Stimulated activated CD8-positive, alpha-beta memory T cell treated with anti-CD3 and anti-CD28 coated beads, Interleukin-7, amount 100 ng/mL, for 4 hours (primary cell): ENCODE results near the gene TMC4.
"Not testable (repeated sequence)": the region's sequence is repeated elsewhere in the genome, so short reads cannot be mapped to it uniquely, and the experiment has no call there.

Experiments
- DNase-seq, 2 donors: peaks; one replicate each; pipeline ENCODE4 v3.0.0-alpha.2; 2020; ENCODE audit warnings: low read depth in 2 of 2

Gene TMC4

DNA sequence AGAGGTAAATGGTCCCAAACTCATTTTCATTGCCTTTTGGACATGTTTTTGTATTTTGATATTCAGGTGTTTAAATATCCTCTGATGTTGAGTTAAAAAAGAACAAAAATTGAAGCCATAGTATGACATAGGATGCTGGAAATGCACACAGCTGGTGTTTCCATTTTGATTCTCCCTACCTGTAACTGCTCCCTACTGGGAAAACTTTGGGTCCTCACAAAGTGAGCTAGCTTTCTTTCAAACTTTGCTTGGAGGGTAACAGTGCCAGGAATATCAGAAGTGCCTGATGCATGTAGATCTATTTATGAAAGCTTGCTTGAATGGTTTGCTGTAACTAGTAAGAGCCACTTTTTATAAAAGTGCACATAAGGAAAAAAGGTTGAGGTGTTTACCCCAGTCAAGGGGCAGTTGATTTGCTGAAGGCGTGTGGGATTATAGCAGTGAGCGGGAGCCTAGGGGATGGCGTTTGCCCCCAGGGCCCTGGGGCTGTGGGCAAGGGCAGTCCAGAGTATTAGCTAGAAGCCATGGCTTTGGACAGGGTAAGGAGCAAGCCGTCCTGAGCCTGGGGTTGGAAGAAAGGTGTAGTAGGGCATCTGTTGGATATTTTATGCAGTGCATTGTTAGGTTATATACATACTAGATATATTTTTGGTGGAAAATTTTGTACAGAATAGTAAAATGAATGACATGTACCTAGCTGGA lies 32.0 kb upstream of the TMC4 start:
- no peak for DNase-seq

DNA sequence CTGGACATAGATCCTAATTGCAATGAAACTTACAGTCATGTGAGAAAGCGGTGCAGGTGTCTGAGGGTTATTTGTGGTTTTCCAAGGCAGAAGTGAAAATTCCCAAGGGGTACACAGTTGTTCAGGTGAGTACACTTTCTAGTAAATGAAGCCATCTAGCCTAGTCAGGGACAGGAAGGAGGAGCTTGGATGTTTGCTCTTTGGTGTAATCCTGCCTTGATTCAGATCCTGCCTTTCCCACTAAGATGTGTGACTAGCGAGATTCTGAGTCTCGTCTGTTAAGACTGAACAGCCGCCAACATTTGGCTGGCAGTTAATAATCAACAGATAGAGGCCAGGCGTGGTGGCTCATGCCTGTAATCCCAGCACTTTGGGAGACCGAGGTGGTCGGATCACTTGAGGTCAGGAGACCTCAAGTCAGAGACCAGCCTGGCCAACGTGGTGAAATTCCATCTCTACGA lies 30.2 kb upstream of the TMC4 start:
- no peak for DNase-seq

DNA sequence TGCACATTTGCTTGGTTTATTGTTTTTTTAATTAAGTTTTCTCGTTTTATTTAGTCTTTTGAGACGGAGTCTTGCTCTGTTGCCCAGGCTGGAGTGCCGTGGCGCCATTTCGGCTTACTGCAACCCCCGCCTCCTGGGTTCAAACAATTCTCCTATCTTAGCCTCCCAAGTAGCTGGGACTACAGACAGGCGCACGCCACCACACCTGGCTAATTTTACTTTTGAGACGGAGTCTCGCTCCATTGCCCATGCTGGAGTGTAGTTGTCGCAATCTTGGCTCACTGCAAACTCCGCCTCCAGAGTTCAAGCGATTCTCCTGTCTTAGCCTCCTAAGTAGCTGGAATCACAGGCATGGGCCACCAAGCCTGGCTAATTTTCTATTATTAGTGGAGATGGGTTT lies 29.0 kb upstream of the TMC4 start:
- DNase-seq: no peak

DNA sequence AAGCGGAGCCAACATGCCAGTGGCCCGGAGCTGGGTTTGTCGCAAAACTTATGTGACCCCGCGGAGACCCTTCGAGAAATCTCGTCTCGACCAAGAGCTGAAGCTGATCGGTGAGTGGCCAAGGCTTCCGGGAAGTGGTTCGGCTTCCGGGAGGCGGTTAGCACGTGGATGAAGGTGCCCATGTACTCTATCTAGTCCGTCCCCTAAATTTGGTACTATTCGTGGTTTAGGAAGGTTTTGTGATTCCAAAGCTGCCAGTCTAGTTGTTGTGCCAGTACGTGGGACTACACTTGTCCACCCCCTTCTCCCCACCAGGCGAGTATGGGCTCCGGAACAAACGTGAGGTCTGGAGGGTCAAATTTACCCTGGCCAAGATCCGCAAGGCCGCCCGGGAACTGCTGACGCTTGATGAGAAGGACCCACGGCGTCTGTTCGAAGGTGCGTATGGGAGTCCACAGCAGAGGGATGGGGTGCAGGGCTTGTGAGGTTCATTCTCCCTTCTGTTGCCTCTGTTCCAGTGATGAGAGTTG lies 28.3 kb upstream of the TMC4 start:
- DNase-seq: no peak

DNA sequence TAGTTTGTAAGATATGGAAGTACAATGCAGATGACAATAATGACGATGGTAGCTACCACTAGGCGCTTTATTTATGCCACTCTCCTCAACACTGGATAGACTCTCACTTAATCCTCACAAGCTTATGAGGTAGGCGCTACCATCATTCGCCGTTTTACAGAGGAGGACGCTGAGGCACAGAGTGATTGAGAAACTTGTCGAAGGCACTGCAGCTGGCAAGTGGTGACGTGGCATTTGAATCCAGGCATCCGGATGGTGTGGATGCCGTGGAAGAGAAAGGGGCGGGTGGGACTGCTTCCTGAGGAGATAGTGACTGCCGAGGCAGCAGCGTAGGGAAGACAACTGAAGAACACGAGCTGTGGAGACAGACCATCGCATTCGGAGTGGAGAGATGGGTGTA lies 26.4 kb upstream of the TMC4 start:
- DNase-seq: no peak

DNA sequence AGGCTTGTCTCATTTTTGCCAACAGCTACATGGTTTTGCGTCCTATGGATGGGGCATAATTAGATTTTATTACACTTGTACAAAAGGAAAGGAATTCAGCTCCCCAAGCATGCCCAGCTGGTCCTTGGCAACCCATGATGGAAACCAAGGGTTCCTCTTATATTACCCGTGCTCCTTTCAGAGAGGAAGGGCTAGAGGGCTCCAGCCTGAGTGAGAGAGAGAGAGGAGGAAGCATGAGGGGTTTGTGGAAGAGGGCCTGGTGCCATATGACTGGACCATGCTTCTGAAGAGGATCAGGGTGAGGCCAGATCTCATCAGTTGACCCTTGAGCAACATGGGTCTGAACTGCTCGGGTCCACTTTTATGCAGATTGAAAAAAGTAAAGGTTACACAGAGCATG lies 24.2 kb upstream of the TMC4 start:
- no peak for DNase-seq

DNA sequence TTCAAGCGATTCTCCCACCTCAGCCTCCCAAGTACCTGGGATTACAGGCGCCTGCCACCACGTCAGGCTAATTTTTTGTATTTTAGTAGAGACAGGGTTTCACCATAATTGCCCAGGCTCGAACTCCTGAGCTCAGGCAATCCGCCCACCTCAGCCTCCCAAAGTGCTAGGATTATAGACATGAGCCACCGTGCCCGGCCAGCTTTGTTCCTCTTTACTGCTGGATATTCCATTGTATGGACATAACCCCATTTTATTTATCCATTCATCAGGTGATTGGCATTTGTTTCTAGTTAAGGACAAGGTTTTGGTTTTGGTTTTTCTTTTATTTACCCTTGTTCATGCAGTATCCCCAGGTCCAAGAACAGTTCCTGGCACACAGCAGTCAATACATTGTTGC lies 23.6 kb upstream of the TMC4 start:
- DNase-seq: no peak

DNA sequence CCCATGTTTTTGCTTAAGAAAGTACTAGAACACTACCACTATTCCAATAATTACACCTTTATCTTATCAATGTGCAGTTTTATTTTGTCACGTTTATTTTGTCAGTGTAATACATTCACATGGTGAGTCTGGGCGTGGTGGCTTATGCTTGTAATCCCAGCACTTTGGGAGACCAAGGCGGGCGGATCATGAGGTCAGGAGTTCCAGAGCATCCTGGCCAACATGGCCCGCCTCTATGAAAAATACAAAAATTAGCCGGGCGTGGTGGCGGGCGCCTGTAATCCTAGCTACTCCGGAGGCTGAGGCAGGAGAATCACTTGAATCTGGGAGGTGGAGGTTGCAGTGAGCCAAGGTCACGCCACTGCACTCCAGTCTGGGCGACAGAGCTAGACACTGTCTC lies 21.5 kb upstream of the TMC4 start:
- not testable (repeated sequence) for DNase-seq

DNA sequence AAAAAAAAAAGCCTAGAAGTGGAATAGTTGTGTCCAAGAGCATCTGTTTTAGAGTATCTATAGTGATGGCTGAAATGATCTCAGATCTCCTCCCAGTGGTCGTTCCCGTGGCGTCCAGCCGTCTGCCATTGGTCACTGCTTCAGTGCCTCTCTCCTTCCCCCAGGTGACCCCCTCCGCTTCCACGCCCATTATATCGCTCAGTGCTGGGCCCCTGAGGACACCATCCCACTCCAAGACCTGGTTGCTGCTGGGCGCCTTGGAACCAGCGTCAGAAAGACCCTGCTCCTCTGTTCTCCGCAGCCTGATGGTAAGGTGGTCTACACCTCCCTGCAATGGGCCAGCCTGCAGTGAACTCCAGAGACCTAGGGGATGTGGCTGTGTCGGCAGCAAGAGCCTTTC lies 20.1 kb upstream of the TMC4 start:
- DNase-seq: no peak

DNA sequence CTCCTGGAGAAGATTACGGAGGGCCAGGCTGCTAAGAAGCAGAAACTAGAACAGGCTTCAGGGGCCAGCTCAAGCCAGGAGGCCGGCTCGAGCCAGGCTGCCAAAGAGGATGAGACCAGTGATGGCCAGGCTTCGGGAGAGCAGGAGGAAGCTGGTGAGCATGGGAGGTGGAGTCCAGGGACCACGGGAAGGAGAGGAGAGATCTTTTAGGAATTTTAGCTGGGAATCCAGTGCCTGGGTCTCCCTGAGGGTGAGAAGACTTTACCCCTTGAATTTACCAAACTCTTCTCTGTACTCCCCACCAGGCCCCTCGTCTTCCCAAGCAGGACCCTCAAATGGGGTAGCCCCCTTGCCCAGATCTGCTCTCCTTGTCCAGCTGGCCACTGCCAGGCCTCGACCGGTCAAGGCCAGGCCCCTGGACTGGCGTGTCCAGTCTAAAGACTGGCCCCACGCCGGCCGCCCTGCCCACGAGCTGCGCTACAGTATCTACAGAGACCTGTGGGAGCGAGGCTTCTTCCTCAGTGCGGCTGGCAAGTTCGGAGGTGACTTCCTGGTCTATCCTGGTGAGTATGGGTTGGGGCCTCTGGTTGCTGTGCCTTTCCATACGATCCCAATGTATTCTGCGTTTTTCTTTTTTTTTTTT lies 19.0 kb upstream of the TMC4 start:
- no peak for DNase-seq

DNA sequence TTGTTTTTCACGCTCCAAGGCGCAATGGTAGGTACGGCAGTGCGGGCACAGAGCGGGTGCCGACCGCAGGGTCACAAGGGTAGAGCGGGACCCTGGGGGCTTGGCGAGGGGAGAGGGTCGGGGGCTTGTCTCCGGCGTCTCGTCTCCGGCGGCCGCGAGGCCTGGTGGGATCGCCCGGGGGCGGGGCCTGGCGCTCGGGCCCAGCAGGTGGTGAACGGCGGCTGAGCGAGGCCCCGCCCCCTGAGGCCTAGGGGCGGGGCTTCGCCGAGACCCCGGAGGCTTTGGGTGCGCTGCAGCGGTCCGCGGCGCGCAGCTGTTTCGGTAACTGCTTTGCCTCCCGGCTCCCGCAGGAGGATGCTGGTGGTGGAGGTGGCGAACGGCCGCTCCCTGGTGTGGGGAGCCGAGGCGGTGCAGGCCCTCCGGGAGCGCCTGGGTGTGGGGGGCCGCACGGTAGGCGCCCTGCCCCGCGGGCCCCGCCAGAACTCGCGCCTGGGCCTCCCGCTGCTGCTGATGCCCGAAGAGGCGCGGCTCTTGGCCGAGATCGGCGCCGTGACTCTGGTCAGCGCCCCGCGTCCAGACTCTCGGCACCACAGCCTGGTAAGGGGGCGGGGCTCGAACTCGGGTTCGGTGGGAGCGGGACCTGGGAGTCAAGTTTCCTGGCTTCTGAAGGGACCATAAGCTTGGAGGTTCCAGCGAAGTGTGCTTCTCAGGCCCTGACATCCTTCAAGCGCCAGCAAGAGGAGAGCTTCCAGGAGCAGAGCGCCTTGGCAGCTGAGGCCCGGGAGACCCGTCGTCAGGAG lies 18.3 kb upstream of the TMC4 start, which contains the start of gene TSEN34:
Gene TSEN34 (plus strand): TSS at position 298 of the 800 bp plus-strand sequence. CDS start 57 bp downstream, at position 355.
- DNase-seq: peak in 1 of 2 donors; percentile 87

DNA sequence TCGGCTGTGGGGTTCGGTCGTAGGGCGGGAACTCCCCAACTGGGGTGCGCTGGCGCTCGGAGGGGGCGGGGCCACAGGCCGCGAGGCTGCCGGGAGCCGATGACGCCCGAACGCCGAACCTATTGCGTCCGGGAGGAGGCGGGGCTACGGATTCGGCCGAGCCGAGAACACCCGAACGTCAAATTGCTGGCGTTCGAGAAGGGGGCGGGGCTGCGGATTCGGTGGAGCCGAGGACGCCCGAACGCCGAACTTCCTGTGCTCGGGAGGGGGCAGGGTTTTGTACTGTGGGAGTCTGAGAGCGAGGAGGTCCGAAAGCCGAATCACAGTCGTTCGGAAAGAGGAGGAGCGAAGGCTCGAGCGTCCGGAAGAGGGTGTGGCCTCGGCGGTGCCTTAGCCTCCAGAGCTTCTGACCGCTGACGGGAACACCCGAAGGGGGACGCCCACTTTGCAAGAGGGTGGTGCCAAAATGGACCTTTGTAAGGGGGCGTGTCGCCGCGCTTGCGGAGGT lies 17.6 kb upstream of the TMC4 start:
- peak; percentile 100 for DNase-seq

DNA sequence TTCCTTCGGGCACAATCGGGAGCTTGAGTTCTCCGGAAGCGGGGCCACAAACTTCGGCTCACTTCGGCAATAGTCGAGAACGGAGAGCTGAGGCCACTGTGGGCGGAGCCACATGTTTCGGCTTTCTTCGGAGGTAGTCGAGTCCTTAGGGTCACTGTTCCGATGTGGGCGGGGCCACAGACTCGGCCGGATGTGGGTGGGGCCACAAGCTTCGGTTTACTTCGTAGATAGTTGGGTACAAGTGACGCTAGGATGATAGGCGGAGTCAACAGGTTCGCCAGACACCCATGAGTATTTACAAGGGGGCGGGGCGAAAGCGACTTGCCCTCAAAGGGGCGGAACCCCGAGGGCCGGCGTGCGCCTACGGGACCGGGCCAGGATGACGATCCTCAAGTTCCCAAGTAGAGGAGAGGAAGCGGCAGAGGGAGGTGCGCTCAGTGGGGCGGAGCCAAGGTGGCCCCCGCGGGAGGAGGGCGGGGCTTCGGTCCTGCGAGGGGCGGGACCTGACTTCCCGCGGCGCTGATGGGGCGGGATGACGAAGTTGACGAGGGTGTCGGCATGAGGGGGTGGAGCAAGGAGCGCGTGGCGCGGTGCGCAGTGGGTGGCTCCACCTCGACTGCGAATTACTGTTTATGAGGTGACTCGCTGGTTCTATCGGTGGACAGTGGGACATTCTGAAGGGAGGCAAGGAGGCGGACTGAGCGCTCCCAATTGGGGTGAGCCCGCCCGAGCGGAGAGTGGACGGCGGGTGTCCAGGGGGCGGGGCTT lies 17.0 kb upstream of the TMC4 start:
- DNase-seq: peak; percentile 100

DNA sequence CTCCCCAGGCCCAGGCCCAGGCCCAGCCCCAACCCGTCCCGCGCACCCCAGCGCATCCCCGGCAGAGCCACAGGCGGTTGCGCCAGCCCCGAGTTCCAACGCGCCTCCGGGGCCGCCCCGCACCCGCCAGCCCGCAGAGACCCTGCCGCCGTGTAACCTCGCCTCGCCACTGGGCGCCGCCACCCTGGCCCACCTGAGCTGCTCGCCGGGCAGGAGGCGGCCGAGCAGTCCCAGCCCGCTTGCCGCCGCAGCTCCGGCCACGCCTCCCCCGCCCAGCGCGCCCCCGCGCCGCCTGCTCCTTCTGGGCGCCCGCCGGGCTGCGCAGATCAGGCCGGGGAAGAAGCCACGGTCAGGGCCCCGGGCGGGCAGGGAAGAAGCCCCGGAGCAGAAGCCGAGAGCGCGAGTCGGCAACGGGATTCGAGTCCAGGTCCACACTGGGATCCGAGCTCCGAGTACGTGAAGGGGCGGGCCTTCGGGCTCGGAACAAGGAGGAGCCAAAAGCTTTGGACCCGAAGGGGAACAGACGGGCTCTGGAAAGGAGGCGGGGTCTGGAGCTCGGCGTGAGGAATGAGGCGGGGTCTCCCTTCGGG lies 16.3 kb upstream of the TMC4 start, which contains the start of gene MBOAT7:
Gene MBOAT7 (minus strand): TSS at position 436 of the 590 bp plus-strand sequence. CDS start 1,072 bp downstream, outside the sequence.
- DNase-seq: peak in 1 of 2 donors; percentile 62

DNA sequence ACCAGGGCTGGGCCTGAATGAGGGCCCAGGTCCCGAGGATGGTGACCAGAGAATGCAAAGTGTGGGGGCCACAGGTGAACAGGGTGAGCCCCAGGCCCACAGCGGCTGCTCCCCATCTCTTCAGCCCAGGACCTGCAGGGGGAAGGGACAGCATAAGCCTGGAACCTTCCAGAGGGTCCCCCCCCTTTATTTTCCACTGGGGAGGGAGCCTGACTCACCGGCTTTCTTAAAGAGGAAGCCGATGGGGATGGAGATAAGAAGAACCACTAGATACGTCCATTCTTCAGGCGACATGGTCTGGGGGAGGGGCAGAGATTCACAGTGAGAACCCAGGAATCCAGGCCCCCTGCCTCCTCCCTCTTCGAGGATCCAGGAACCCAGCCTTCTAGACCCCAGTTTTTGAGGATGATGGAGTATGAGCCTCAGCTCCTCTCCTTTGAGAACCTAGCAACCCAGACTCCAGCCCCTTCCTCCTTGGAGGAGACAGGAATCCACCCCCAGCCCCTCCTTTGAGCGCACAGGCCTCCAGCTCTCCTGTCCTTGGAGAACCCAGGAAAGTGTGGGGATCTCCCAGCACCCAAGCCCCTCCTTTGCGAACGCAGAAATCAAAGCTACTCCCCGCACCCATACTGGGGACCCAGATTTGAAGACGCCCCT lies 15.4 kb upstream of the TMC4 start:
- peak; percentile 45 to 70 for DNase-seq

DNA sequence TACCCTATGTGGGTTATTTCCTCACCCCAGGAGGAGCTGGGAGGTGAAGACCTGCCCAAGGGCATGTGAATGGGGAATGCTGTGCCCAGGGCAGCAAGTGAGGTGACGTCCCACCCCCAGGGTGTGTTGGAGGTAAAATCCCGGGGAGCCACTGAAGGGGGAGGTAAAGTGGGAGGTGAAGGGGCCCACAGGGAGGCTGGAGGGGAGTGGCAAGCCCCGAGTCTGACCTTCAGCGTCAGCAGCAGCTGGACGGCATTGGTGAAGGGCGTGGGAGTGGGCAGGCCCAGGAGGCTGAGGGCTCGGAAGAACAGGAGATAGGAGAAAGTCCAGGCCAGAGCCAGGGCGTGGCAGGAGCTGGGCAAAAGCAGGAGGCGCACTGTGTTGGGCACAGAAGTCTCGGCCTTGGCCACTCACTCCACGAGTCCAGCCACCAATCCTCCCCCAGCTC lies 14.0 kb upstream of the TMC4 start:
- DNase-seq: no peak

DNA sequence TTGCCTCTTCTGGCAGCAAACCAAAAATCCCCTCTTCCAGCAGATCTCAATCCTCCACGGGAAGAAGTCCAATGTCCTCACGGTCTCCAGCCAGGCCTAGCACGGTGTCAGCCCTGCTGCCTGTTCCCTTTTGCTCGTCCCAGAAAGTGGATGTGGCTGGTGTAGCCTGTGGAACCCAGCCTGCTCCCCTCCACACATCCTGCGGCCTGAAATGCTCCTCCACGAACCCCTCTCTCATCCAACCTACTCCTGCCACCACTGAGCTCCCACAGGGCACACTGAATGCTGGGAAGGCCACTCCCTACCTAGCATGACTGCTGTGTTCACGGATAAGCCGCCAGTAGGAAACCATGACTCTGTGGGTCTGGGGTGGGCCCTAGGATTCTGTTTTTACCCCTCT lies 13.4 kb upstream of the TMC4 start:
- DNase-seq: no peak

DNA sequence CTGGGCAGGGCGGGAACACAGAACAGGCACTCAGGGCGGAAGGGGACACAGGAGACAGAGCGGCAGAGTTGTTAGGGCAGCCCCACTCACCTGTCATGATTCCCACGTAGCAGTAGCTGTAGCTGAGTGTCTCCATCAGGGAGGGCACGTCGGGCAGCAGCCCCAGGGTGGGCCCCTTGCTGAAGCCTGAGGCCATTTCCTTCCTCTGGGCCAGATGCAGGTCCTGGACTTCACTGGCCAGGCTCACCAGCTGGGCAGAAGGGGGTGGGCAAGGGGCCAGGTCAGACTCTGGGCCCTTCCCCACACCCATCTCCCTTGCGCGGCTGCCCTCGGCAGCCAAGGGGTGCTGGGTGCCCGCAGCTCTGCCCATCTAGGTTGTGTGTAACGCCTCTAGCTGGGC lies 10.5 kb upstream of the TMC4 start:
- DNase-seq: no peak

DNA sequence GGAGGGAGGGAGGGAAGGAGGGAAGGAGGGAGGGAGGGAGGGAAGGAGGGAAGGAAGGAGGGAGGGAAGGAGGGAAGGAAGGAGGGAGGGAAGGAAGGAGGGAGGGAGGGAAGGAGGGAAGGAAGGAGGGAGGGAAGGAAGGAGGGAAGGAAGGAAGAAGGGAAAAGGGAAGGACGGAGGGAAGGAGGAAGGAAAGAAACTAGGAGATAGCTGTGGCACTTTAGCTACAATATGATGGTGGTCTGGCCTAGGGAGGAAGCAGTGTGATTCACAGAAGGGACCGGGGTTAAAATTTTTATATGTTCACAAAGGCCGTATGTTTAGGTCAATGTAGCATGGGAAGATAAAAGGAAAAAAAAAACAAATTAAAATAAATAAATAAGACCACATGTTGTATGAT lies 8.9 kb upstream of the TMC4 start:
- DNase-seq: not testable (repeated sequence)

DNA sequence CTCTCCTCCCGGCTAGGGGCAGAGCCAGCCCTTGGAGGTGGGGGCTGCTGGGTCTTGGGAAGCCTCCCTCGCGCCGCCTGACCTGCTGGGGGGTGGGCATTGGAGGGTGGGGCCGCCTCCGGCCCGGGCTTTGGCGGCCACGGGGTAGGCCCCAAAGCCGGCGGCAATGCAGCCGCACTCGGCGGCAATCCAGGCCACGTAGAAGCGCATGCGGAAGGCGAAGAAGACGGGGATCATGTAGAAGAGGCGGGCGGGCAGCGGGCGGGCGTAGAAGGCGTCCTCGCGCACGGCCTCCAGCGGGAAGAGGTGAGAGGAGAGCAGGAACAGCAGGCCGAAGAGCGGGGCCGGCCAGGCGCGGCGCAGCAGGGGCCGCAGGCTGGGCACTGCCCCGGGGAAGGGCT lies 7.7 kb upstream of the TMC4 start:
- DNase-seq: no peak
